GM15510 (cell line): ENCODE results near the gene ELOVL2.

Experiments used
- POLR2A ChIP-seq: IDR thresholded peaks from 3 replicates; pipeline ENCODE4 v1.6.1; 2011; ENCODE audit warnings: borderline replicate concordance; ENCODE audit not compliant: insufficient read length; ENCODE audit errors: extremely low read depth

The ELOVL2 gene

GRCh38 chr6:11035616-11036350 lies 8.3 kb downstream of the ELOVL2 start:
- no peak for TF ChIP-seq POLR2A

- no peak for TF ChIP-seq POLR2A
Measured at GRCh38 chr6:11033825-11034224, 10.3 kb downstream of the ELOVL2 start.

- TF ChIP-seq POLR2A, result no peak
Measured at GRCh38 chr6:11030904-11031303, 13.2 kb downstream of the ELOVL2 start.

- TF ChIP-seq POLR2A, result no peak
Measured at GRCh38 chr6:11028959-11029358, 15.1 kb downstream of the ELOVL2 start.

- no peak for TF ChIP-seq POLR2A
Measured at GRCh38 chr6:11027565-11028110, 16.5 kb downstream of the ELOVL2 start.

- no peak for TF ChIP-seq POLR2A
Measured at GRCh38 chr6:11025921-11026635, 18.0 kb downstream of the ELOVL2 start.

- no peak for TF ChIP-seq POLR2A
Measured at GRCh38 chr6:11025130-11025529, 19.0 kb downstream of the ELOVL2 start.

GRCh38 chr6:11023032-11023431 lies 21.1 kb downstream of the ELOVL2 start:
- no peak for TF ChIP-seq POLR2A

GRCh38 chr6:11021714-11022113 lies 22.4 kb downstream of the ELOVL2 start:
- no peak for TF ChIP-seq POLR2A

- TF ChIP-seq POLR2A, result no peak
Measured at GRCh38 chr6:11021003-11021402, 23.1 kb downstream of the ELOVL2 start.

GRCh38 chr6:11018225-11018624 lies 25.9 kb downstream of the ELOVL2 start:
- no peak for TF ChIP-seq POLR2A

- TF ChIP-seq POLR2A, result no peak
Measured at GRCh38 chr6:11017090-11017489, 27.0 kb downstream of the ELOVL2 start.

GRCh38 chr6:11016452-11016851 lies 27.7 kb downstream of the ELOVL2 start:
- no peak for TF ChIP-seq POLR2A

- TF ChIP-seq POLR2A, result no peak
Measured at GRCh38 chr6:11015102-11015501, 29.0 kb downstream of the ELOVL2 start.

- TF ChIP-seq POLR2A, result no peak
Measured at GRCh38 chr6:11013721-11014070, 30.4 kb downstream of the ELOVL2 start.
